Hepatocyte (in vitro differentiated cells): ENCODE measurements around the gene CCDC167.

Experiments
- CTCF ChIP-seq: fragments of 200-600 bp; sonication (generic); IDR thresholded peaks from 2 replicates; pipeline ENCODE4 v1.5.1; 2016; ENCODE audit warnings: antibody characterized with exemption, mild to moderate bottlenecking; ENCODE audit not compliant: poor library complexity
- EZH2 ChIP-seq: fragments of 200-600 bp; sonication (generic); IDR thresholded peaks from 2 replicates; pipeline ENCODE4 v1.6.1; 2016; ENCODE audit warnings: antibody characterized with exemption, mild to moderate bottlenecking, borderline replicate concordance

GRCh38 chr6:37441651-37442050 lies 58.0 kb downstream of the CCDC167 start:
- no peak for TF ChIP-seq CTCF
- no peak for TF ChIP-seq EZH2
